ENCODE results near the gene ASH1L.

The ASH1L gene

GRCh38 chr1:155324037-155324716, 238.4 kb downstream of the ASH1L start (continued):
- TF ChIP-seq ZNF610 (tag by site-specific recombination; IDR thresholded peaks at IDR 0.05; ENCODE audit: borderline replicate concordance): no peak
- peak; percentile 17; the same call in 1 of the 2 replicates for TF ChIP-seq ZFP37 (tag by site-specific recombination; IDR thresholded peaks at IDR 0.05)
- TF ChIP-seq HOXD13 (CRISPR knock-in tag; IDR thresholded peaks at IDR 0.05; ENCODE audit: borderline replicate concordance): no peak
- TF ChIP-seq ZNF16 (tag by site-specific recombination; IDR thresholded peaks at IDR 0.05; ENCODE audit: low read depth): no peak
- no peak for TF ChIP-seq ZNF571 (tag by site-specific recombination; IDR thresholded peaks at IDR 0.05)
- peak; percentile 67; the same call in 1 of the 2 replicates for TF ChIP-seq ZNF391 (tag by site-specific recombination; IDR thresholded peaks at IDR 0.05; ENCODE audit: borderline replicate concordance, low read depth)
- TF ChIP-seq ZIC2 (tag by site-specific recombination; IDR thresholded peaks at IDR 0.05): peak; percentile 75
- no peak for TF ChIP-seq ZNF560 (tag by site-specific recombination; IDR thresholded peaks at IDR 0.05; ENCODE audit: borderline replicate concordance)
- no peak for TF ChIP-seq ZNF623 (tag by site-specific recombination; IDR thresholded peaks at IDR 0.05)
- no peak for TF ChIP-seq ZNF202 (tag by site-specific recombination; IDR thresholded peaks at IDR 0.05; ENCODE audit: borderline replicate concordance)
- no peak for TF ChIP-seq ZNF302 (tag by site-specific recombination; IDR thresholded peaks at IDR 0.05; ENCODE audit: low read depth)
- TF ChIP-seq, protein P1, sequence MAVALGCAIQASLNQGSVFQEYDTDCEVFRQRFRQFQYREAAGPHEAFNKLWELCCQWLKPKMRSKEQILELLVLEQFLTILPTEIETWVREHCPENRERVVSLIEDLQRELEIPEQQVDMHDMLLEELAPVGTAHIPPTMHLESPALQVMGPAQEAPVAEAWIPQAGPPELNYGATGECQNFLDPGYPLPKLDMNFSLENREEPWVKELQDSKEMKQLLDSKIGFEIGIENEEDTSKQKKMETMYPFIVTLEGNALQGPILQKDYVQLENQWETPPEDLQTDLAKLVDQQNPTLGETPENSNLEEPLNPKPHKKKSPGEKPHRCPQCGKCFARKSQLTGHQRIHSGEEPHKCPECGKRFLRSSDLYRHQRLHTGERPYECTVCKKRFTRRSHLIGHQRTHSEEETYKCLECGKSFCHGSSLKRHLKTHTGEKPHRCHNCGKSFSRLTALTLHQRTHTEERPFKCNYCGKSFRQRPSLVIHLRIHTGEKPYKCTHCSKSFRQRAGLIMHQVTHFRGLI (tag by site-specific recombination; IDR thresholded peaks at IDR 0.05): peak; percentile 61; the same call in 1 of the 2 replicates
- TF ChIP-seq, protein P2, sequence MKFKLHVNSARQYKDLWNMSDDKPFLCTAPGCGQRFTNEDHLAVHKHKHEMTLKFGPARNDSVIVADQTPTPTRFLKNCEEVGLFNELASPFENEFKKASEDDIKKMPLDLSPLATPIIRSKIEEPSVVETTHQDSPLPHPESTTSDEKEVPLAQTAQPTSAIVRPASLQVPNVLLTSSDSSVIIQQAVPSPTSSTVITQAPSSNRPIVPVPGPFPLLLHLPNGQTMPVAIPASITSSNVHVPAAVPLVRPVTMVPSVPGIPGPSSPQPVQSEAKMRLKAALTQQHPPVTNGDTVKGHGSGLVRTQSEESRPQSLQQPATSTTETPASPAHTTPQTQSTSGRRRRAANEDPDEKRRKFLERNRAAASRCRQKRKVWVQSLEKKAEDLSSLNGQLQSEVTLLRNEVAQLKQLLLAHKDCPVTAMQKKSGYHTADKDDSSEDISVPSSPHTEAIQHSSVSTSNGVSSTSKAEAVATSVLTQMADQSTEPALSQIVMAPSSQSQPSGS (tag by site-specific recombination; IDR thresholded peaks at IDR 0.05; ENCODE audit: low read depth): no peak
- no peak for TF ChIP-seq ZNF10 (tag by site-specific recombination; IDR thresholded peaks at IDR 0.05)
- no peak for TF ChIP-seq YY1 (tag by site-specific recombination; IDR thresholded peaks at IDR 0.05)
- no peak for TF ChIP-seq ZNF645 (tag by site-specific recombination; IDR thresholded peaks at IDR 0.05)
- no peak for TF ChIP-seq FEZF1 (tag by site-specific recombination; IDR thresholded peaks at IDR 0.05)
- no peak for TF ChIP-seq SCRT1 (tag by site-specific recombination; IDR thresholded peaks at IDR 0.05; ENCODE audit: borderline replicate concordance)
- TF ChIP-seq ZSCAN16 (tag by site-specific recombination; IDR thresholded peaks at IDR 0.05): no peak
- no peak for TF ChIP-seq HOXC10 (CRISPR knock-in tag; IDR thresholded peaks at IDR 0.05)
- no peak for TF ChIP-seq ZNF792 (tag by site-specific recombination; IDR thresholded peaks at IDR 0.05)
- TF ChIP-seq, protein P3, sequence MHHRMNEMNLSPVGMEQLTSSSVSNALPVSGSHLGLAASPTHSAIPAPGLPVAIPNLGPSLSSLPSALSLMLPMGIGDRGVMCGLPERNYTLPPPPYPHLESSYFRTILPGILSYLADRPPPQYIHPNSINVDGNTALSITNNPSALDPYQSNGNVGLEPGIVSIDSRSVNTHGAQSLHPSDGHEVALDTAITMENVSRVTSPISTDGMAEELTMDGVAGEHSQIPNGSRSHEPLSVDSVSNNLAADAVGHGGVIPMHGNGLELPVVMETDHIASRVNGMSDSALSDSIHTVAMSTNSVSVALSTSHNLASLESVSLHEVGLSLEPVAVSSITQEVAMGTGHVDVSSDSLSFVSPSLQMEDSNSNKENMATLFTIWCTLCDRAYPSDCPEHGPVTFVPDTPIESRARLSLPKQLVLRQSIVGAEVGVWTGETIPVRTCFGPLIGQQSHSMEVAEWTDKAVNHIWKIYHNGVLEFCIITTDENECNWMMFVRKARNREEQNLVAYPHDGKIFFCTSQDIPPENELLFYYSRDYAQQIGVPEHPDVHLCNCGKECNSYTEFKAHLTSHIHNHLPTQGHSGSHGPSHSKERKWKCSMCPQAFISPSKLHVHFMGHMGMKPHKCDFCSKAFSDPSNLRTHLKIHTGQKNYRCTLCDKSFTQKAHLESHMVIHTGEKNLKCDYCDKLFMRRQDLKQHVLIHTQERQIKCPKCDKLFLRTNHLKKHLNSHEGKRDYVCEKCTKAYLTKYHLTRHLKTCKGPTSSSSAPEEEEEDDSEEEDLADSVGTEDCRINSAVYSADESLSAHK (tag by site-specific recombination; IDR thresholded peaks at IDR 0.05): peak; percentile 22; the same call in 1 of the 2 replicates
- TF ChIP-seq ZNF513 (tag by site-specific recombination; IDR thresholded peaks at IDR 0.05): no peak
- TF ChIP-seq ZNF580 (tag by site-specific recombination; IDR thresholded peaks at IDR 0.05): peak; percentile 32; the same call in 1 of the 2 replicates
- TF ChIP-seq, protein P4, sequence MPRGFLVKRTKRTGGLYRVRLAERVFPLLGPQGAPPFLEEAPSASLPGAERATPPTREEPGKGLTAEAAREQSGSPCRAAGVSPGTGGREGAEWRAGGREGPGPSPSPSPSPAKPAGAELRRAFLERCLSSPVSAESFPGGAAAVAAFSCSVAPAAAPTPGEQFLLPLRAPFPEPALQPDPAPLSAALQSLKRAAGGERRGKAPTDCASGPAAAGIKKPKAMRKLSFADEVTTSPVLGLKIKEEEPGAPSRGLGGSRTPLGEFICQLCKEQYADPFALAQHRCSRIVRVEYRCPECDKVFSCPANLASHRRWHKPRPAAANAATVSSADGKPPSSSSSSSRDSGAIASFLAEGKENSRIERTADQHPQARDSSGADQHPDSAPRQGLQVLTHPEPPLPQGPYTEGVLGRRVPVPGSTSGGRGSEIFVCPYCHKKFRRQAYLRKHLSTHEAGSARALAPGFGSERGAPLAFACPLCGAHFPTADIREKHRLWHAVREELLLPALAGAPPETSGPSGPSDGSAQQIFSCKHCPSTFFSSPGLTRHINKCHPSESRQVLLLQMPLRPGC (tag by site-specific recombination; IDR thresholded peaks at IDR 0.05): 0 out of 2 replicates have a peak, but pooled peaks have one; percentile 22
- no peak for TF ChIP-seq ZNF529 (tag by site-specific recombination; IDR thresholded peaks at IDR 0.05; ENCODE audit: insufficient replicate concordance)
- TF ChIP-seq, protein P5, sequence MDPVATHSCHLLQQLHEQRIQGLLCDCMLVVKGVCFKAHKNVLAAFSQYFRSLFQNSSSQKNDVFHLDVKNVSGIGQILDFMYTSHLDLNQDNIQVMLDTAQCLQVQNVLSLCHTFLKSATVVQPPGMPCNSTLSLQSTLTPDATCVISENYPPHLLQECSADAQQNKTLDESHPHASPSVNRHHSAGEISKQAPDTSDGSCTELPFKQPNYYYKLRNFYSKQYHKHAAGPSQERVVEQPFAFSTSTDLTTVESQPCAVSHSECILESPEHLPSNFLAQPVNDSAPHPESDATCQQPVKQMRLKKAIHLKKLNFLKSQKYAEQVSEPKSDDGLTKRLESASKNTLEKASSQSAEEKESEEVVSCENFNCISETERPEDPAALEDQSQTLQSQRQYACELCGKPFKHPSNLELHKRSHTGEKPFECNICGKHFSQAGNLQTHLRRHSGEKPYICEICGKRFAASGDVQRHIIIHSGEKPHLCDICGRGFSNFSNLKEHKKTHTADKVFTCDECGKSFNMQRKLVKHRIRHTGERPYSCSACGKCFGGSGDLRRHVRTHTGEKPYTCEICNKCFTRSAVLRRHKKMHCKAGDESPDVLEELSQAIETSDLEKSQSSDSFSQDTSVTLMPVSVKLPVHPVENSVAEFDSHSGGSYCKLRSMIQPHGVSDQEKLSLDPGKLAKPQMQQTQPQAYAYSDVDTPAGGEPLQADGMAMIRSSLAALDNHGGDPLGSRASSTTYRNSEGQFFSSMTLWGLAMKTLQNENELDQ (tag by site-specific recombination; IDR thresholded peaks at IDR 0.05; ENCODE audit: low read depth): no peak
